GM21737 (cell line): ENCODE data around the gene MELTF.

Experiments
- ATAC-seq: cut with Tn5 transposase; IDR thresholded peaks from one replicate; pipeline ENCODE4 v1.9.1; 2021; ENCODE audit warnings: mild to moderate bottlenecking, moderate library complexity; ENCODE audit not compliant: unreplicated experiment

The MELTF gene

DNA sequence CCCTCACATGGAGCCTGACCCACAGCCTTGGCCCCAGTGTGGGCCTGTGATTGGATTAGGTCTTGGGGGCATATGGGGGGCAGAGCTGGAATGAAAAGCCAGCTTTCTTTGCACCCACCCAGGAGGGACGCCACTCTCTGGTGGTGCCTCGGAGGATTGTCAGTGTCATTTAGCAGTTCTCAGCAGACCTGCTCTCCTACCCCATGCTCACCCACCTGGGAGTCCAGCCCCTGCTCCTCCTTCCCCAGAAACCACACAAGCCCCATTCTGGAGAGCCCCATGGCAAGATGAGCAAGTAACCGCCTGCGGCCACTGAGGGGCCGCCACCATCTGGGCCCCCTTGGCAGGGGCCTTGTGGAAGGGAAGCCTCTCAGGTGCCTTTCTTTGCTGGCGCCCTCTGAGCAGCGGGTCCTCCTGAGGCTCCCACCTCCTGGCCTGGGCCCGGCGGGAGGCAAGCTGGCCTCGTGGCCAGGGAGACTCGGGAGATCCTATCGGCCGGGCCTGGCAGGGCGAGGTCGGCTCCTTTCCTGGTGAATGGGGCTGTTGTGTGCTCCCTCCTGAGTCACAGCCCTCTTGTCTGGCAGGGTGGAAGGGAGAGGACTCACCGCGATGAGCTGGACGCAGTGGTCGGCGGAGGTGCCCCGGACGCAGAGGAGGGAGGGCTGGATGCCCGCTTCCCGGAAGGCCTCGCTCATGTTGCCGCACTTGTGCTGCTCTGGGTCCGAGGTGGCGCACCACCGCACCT lies 2.3 kb downstream of the MELTF start:
- no peak for ATAC-seq

- no peak for ATAC-seq
Measured at GRCh38 chr3:197026481-197026866, 3.1 kb downstream of the MELTF start.

DNA sequence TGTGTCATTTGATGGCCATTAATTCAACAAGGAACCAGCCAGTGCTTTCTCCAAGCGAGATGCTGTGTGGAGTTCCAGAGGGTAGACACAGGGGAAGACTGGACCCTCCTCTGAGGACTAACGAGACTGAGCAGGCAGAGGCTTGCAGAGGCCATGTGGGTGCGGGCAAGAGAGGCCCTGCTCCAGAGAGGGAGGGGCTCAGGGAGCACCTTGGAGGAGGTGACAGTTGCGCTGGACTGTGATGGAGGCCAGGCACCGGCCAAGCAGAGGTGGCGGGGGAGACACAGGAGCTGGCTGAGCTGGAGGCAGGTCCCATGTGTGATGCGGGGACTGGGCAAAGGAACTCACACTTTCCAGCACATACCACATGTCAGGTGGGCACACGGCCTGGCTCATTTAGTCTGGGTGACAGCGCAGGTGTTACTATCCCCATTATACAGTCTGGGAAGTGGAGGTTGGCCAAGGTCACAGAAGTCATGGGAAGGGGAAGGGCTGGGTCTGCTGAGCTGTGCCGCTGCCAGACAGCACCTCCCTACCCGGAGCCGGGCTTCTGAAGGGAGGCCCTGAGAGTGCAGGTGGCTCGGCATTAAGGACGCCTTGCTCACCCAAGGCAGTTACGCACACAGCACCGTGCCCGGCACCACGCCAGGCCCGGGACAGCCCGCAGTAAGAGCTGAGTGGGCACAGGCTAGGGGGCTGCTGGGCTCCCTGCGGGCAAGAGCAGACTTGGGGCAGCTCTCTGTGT lies 3.7 kb downstream of the MELTF start:
- ATAC-seq, result no peak

DNA sequence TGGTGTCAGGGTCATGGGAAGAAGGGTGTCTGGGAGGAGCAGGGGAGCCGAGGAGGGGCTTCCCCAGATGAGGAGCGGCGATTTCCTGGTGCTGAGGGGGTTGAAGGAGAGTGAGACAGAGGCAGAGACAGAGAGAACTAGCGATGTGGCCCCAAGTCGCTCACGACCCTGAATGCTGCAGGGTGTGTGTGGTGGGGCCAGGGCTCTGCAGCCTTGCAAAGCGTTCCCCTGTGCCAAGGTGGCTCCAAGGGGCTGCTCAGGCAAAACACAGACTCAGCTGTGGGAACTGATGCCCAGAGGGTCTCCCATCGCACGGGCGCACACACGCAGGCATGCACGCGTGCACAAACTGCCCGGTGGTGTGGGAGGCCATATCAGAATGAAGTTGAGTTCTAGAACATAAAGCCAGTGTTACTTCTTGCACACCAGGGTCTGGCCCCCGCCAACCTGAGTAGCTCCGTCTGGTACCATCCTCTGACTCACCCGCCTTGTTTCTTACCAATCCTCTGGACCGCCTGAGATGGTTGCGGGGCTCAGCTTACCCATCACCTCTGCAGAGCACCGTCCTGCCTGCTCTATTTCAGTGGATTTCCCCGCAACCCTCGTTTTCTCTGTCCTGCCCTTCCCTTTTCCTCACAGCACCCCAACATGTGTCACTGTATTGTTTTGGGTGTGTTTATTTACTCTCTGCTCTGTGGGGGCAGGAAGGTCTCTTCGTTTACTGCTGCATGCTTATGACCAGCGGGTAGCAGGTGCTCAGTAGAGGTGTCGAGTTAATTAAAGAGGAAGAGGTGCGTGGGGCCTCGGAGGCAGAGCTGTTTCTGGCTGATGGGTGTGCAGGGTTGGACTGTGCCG lies 4.5 kb downstream of the MELTF start:
- no peak for ATAC-seq

DNA sequence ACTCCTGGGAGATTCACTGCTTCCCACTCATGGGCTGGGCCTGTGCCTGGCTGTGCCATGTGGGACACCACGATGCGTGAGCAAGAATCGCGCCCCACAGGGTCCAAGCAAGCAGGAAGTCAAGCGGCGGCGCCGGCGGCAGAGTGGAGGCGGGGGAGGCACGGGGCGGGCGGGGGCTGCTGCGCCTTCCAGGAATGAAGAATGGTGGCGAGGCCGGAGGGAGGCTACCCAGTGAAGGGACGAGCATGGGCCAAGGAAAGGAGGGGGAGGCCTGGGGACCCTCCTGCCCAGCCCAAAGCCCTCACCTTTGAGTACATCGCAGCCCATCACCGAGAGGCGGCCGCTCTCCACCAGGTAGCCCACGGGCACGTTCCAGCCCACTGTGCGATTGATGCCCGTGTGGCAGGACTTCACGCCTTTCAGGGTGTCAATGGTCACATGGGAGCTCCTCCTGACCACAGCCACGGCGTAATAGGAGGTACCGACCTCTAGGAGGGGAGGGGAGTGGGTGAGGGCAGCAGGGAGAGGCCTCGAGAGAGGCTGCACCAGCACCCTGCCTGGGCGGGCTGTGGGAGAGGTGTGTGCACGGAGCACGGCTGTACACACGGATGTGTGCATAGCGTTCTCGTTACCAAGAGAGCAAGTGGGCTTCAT lies 5.5 kb downstream of the MELTF start:
- ATAC-seq, result no peak

DNA sequence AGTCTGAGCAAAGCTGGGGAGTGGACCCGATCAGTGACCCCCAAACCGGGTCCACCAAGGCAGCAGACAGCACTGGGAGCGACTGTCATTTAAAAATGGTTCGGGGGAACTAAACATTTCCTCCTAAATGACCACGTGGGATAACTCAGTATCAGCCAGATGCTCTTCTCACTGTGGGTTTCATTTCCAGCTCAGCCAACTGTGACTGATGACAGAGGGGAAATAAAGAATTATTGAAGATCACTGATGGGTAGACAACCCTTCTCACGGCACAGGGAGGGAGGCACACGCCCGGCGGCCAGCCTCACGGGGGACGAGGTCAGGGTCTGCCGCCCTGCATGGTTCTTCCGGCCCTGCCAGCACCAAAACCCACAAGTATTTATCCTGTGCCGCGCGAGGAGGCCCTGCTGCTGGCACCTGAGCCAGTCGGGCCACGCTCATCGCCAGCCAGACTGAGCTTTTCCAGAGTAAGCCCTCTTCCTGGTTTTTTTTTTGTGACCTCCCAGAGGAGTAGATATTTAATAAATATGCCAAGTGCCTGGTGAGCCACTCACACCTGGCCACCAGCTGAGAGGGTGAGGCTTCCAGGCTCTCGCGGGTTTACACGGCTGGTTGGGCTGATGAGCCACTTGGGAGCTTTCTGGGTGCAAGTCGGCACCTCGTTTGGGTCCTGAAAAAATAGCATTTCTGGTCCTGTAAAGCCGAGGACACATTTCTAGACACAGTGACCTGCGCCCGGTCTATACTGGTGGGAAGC lies 6.2 kb downstream of the MELTF start:
- no peak for ATAC-seq

DNA sequence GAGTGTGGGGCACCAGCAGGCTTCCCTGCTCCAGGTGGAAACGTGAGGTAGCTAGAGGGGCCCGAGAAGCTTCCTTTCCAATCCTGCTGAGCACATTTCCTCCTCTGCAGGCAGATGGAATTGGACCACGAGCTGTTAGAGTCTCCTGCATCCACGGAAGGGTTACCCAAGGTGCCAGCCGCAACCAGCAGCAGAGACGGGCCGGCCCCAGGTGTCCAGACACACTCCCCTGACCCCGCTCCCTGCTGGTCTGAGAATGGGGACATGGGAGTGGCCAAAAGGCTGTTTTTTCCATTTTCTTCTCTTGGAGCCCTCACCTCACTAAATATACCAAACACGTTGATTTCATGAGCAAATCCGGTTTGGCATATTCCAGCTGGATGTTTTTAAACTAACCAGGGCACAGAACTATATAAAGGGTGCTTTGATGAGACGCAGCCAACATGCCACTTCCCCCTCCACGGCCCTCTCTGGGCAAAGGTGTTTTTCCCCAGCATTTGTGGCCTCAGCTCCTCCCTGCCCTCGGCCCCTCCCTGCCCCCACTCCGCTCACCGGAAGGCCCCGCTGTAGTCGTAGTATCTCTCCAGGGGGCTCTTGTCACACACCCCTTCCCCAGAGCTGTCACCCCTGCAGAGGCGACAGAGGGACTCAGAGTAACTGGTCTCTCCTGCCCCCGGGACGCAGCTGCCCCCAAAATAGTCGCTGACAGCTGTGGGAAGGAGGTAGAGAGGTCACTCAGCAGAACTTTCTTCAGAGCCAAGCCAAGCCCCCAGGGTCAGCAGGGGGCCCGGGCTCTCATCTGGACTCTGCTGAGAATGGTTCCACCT lies 7.0 kb downstream of the MELTF start:
- ATAC-seq, result no peak

- no peak for ATAC-seq
Measured at GRCh38 chr3:197021729-197022404, 7.8 kb downstream of the MELTF start.

DNA sequence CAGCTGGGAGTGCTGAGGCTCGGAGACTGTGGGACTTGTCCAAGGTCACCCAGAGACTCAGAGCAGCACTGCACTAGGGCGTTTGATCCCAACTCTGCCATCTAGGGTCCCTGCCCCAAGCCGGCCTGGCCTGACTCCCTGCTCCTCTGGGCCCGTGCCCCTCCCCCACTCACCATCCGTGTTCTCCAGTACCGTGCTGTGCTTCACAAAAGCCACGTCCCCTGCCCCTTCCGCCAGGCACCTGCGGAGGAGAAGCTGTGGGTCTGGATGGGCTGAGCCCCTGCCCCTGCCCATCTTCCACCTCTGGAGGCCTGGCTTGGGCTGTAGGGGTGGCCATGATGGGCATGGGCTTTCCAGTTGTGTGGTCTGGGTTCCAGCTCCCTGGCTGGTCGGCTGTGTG lies 8.4 kb downstream of the MELTF start:
- no peak for ATAC-seq

DNA sequence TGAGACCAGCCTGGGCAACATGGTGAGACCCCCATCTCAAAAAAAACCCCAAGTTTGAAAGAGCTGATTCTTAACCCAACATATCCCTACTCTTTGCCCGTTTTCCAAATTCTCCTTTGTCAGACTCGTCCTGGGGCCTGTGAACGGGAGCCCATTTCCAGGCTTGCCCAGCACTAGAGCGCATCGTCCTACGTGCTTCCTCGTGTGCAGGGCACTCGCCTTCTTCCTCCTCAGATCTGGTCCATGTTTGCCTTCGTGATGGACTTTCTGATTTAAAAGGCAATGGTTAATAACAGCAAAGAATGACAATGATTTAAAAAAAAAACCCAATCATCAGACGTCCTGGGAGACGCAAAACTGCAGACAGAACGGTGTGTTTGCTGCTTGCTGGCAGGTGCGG lies 10.1 kb downstream of the MELTF start:
- ATAC-seq, result no peak

DNA sequence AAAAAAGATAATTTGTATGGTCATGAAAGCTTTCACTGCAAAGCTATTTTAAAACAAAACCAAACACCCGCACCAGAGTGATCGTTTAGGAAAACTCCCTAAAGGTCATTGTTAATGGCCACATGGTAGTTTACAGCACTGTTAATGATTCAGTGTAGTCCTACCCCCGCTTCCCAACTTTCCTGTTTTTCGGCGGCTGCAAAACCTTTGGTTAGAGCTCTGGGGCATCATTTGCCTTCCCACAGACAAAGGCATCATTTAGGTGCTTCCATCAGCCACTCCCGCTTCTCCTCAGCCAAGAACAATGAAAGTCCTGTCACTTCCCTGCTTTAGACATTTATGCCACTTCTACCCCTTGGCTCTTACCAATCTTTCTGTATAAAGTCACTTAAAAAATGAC lies 10.6 kb downstream of the MELTF start:
- ATAC-seq, result no peak

DNA sequence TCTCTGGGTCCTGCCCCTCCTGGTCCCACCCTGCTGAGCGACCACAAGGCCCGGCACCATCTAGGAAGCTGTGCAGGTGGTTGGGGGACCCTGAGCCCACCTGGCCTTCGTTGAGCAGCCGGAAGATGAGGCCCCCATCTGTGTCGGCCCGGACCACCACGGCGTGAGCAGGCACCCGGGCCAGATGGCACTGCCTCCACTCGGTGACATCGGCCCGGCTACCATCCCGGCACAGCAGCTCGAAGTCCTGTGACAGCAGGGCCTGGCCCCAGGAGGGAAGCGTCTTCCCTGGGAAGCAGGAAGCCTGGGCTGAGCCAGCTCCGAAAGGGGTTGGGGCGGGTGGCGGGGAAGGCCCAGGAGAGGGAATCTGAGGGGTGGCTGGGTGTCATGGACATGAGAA lies 12.6 kb downstream of the MELTF start:
- ATAC-seq, result no peak

DNA sequence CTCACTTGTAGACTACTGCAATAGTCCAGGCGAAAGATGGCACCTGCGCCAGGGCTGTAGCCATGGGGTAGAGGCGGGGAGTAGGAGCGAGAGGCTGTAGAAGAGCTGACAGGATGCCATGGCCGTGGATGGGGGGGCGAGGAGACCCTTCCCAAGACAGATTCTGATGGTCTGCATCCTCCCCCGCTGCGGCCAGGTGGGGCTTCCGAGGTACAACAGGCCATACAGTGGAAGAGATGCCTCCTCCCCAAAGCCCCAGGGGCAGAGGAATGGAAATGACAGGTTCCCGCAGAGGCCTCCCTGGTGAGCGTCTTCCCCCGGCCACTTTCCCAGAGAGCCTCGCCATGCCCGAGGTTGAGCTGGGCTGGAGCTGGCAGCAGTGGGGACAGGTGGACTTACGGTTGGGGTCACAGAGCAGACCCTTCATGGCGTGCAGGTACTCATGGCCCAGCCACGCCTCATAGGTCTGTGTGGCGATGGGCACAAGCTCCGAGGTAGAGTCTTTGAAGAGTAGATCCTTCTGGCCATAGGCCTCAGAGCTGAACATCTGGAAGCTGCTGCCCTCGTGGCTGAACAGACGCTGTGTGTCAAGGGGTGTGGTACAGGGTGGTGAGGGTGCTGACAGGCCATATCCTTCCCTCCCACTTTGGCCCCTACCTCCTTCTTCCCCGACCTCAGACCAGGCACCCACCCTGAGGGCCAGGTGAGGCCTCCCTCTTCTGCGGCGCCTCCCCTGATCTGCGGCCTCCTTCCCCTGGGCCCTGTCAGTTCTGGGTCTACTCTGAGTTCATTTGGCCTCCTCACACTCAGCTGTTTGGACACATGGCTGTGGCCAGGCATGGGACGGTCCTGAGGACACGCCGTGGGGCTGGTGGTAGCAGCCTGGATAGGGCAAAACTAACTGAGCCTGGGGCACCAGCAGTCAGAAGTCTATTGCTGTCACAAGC lies 13.6 kb downstream of the MELTF start:
- no peak for ATAC-seq

DNA sequence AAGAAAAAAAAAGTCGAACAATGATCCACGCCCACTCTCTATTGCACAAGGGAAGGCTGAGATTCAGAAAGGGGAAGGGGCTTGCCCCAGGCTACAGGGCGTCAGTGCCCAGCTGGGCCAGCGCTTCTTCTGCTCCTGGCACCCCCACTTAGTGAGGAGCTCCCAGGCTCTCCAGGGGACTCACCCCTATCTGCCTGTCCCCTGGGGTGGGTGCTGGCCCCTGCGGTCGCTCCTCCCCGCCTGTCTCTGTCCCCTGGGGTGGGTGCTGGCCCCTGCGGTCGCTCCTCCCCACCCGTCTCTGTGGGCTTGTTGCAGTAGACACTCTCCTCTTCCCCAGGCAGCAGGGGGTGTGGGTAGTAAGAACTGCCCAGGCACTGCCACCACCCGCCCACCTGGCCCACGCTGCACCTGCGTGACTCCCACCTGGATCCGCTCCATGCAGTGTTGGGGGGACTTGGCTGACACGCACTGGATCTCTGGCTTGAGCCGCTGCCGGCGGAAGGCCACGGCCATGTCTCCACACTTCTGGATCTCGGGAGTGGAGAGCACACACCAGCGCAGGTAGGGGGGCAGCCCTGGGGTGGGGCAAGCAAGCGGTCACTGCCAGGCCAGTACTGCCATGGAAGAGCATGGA lies 14.6 kb downstream of the MELTF start:
- ATAC-seq, result no peak

DNA sequence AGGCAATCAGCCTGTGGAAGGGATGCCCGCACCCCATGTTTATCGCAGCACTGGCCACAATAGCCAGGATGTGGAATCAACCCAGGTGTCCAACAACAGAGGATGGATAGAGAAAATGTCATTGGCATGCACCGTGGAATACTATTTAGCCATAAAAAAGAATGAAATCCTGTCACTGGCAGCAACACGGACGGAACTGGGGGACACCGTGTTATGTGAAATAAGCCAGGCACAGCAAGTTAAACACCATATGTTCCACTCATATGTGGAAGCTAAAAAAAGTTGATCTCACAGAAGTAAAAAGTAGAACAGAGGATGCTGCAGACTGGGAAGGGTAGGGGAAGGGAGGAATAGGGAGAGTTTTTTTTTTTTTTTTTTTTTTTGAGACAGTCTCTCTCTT lies 15.6 kb downstream of the MELTF start:
- ATAC-seq, result no peak

- ATAC-seq, result no peak
Measured at GRCh38 chr3:197012540-197012883, 17.1 kb downstream of the MELTF start.

GRCh38 chr3:197011780-197012539 lies 17.7 kb downstream of the MELTF start:
- ATAC-seq, result no peak
